ENCODE measurements around the gene HLA-DQA1.

Gene HLA-DQA1

DNA sequence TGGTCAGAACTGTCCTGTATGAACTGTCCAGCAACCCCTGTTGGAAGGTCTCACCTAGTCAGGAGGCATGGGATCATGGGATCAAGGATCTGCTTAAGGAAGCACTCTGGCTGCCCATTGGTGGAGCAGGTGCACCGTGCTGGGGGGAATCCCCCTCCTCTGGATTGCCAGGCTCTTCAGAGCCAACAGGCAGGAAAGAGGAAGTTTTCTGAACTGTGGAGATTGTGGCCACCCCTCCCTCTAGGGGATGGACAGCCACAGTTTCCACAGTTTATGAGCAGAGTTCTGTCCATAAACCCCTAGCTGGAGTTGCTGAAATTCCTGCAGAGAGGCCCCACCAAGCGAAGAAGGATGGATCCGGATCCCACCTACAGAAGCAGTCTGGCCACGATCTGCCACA lies 42.3 kb downstream of the HLA-DQA1 start:
- no peak for TF ChIP-seq Cebpa-rat (IDR thresholded peaks at IDR 0.05)
- H3K9me3 ChIP-seq (replicated peaks in 1 of 11): peaks cover 0 to 3% (median 0%) of the 10 kb centered on the region in 11 experiments; a peak in 2 of 22 replicates
- no peak overlapping the region for H3K4me2 ChIP-seq
- H3K9ac ChIP-seq: no peak overlapping the region
- H3K4me1 ChIP-seq: no peaks in the 10 kb centered on the region
- H3K4me3 ChIP-seq: no peak overlapping the region
- H4K20me1 ChIP-seq: no peaks in the 10 kb centered on the region
- H3K27ac ChIP-seq: no peak overlapping the region
- no peaks in the 10 kb centered on the region for H3K36me3 ChIP-seq
- no peaks in the 10 kb centered on the region for H3K27me3 ChIP-seq

DNA sequence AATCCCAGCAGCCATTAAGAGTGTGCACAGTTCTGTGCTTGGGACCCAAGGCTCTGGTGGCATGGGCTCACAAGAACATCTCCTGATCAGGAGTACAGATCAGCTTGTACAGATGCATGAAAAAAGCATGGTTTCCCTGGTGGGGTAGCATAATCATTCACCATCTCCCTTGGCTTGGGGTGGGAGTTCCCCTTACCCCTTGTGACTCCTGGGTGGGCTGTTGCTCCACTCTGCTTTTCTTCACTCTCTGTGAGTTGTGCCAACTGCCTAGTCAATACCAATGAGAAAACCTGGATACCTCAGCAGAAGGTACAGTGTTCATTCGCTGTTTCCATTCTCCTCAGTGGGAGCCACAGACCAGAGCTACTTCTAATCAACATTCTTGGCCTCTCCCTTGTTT lies 42.8 kb downstream of the HLA-DQA1 start:
- no peak overlapping the region for H3K4me2 ChIP-seq
- H3K9ac ChIP-seq: no peak overlapping the region
- no peak overlapping the region for H3K27ac ChIP-seq
- no peak overlapping the region for H3K4me3 ChIP-seq
- H3K9me3 ChIP-seq (replicated peaks in 1 of 11): peaks cover 0 to 3% (median 0%) of the 10 kb centered on the region in 11 experiments; a peak in 2 of 22 replicates
- no peaks in the 10 kb centered on the region for H3K36me3 ChIP-seq
- no peaks in the 10 kb centered on the region for H3K27me3 ChIP-seq
- H3K4me1 ChIP-seq: peaks cover 0 to 3% (median 0%) of the 10 kb centered on the region in 10 experiments; a peak in 4 of 20 replicates
- H4K20me1 ChIP-seq: no peaks in the 10 kb centered on the region
- TF ChIP-seq Cebpa-rat (IDR thresholded peaks at IDR 0.05): no peak

DNA sequence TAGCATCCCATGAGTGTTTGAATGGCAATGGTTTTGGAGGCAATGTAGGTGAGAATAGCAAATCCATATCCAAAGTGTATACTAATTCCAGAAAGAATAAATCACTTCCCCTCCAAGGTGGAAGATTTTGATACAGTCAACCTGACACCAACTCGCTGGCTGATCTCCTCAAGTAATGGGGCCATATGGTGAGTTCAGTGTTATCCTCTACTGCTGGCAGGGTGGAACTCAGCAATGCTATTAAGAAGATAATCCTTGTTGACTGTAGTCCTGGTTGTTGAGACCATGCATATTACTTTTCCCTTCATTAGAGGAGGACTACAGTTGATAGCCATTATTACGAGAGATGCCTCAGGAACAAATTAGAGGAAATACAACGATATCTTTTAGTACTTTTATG lies 47.0 kb downstream of the HLA-DQA1 start:
- Histone ChIP-seq H3K9me3 (replicated peaks in 1 of 11) (peaks cover 0 to 3% (median 0%) of the 10 kb centered on the region in 11 experiments; a peak in 2 of 22 replicates), H3K36me3 (no peaks in the 10 kb centered on the region), H3K27ac (no peak overlapping the region), H3K9ac (no peak overlapping the region), H4K20me1 (no peaks in the 10 kb centered on the region), H3K27me3 (no peaks in the 10 kb centered on the region), H3K4me1 (peaks cover 0 to 19% (median 2%) of the 10 kb centered on the region in 10 experiments; a peak in 8 of 20 replicates), H3K4me2 (no peak overlapping the region), H3K4me3 (no peak overlapping the region)
- TF ChIP-seq Cebpa-rat (IDR thresholded peaks at IDR 0.05): no peak

GRCh38 chr6:32685603-32686002 lies 48.4 kb downstream of the HLA-DQA1 start:
- H3K27ac ChIP-seq: no peak overlapping the region; a peak in 1 of 22 replicates

DNA sequence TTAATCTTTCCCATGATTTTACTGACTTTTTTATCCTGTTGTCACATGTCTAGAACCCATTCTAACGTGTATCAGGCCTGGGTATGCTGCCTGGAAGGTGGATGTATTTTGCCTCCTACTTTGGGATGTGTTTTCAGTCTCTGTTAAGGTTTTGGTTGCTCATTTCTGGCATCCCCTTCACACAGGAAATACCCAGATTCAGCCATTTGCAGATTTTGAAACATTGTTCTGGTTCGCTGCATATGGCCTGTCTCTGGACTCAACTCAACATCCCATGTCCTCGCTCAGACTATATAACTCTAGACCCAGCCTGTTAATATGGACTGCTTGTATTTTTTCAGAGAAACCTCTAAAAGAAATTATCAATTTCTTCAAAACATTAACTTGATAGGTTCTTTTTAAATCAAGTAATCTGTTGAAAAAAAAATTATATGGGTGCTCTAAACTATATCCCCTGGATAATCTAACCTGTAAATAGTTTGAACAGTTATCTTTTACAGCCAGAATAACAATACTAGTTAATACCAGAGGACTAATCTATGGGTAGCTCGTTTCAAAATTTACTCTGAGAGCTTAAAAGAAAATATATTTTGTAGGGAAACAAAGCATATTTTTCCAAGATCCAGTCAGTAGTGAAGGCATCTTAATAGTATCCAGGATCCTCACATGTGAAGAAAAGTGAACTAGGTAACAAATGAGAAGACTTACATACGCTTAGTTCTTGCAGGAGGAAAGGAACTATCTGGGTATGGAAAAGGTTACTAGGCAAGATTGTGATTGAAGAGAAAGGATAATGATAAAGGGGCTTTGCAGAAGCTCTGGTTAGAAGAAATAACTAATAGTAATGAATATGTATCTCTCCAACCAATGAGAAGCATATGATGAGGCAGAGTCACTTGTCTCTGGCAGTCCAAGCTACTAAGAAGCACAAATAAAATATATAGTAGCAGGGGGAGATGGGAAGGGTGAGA lies 52.6 kb downstream of the HLA-DQA1 start:
- TF ChIP-seq Cebpa-rat (IDR thresholded peaks at IDR 0.05): no peak
- no peaks in the 10 kb centered on the region for H3K27me3 ChIP-seq
- no peak overlapping the region for H3K4me3 ChIP-seq
- no peak overlapping the region for H3K27ac ChIP-seq
- no peaks in the 10 kb centered on the region for H3K36me3 ChIP-seq
- H3K4me1 ChIP-seq: peaks cover 0 to 19% (median 2%) of the 10 kb centered on the region in 10 experiments; a peak in 8 of 20 replicates
- H3K9me3 ChIP-seq (replicated peaks in 1 of 11): no peaks in the 10 kb centered on the region; a peak in 1 of 22 replicates
- peak overlapping the region in 1 of 11 experiments; percentile 2; a peak in 2 of 22 replicates for H3K4me2 ChIP-seq
- no peaks in the 10 kb centered on the region for H4K20me1 ChIP-seq
- H3K9ac ChIP-seq: no peak overlapping the region

More at GRCh38 chr6:32685603-32686002, 48.4 kb downstream of the HLA-DQA1 start:
- no peak overlapping the region for H3K4me3 ChIP-seq
- H4K20me1 ChIP-seq: no peaks in the 10 kb centered on the region
- no peak overlapping the region for H3K9ac ChIP-seq
- TF ChIP-seq Cebpa-rat (IDR thresholded peaks at IDR 0.05): no peak
- no peaks in the 10 kb centered on the region for H3K36me3 ChIP-seq
- peaks cover 0 to 3% (median 0%) of the 10 kb centered on the region in 11 experiments; a peak in 2 of 22 replicates for H3K9me3 ChIP-seq (replicated peaks in 1 of 11)
- H3K4me1 ChIP-seq: peaks cover 0 to 19% (median 2%) of the 10 kb centered on the region in 10 experiments; a peak in 8 of 20 replicates
- H3K4me2 ChIP-seq: peak overlapping the region in 3 of 11 experiments; percentile 4 to 40 (median 28); a peak in 4 of 22 replicates
- no peaks in the 10 kb centered on the region for H3K27me3 ChIP-seq

GRCh38 chr6:32692019-32692418 lies 54.8 kb downstream of the HLA-DQA1 start:
- H4K20me1 ChIP-seq: no peaks in the 10 kb centered on the region
- H3K4me3 ChIP-seq: no peak overlapping the region
- no peaks in the 10 kb centered on the region for H3K36me3 ChIP-seq
- H3K27ac ChIP-seq: no peak overlapping the region
- no peaks in the 10 kb centered on the region; a peak in 1 of 22 replicates for H3K9me3 ChIP-seq (replicated peaks in 1 of 11)
- no peak overlapping the region for H3K4me2 ChIP-seq
- H3K4me1 ChIP-seq: peaks cover 0 to 6% (median 0%) of the 10 kb centered on the region in 10 experiments; a peak in 2 of 20 replicates
- no peak overlapping the region for H3K9ac ChIP-seq
- TF ChIP-seq Cebpa-rat (IDR thresholded peaks at IDR 0.05): no peak
- H3K27me3 ChIP-seq: no peaks in the 10 kb centered on the region

Data from BLaER1 treated with 17β-estradiol and CSF1 and Interleukin-3, amounts not matched to agents 10 nM and 100 nM (cell line).